WERI-Rb-1 (cell line): ENCODE measurements around the gene RANBP2.

Experiments
- DNase-seq: peaks from one replicate; pipeline ENCODE4 v3.0.0-alpha.2; 2020
- H3K27ac ChIP-seq: fragments of 250-450 bp; sonication (Bioruptor Pico); 2 replicates; pipeline ENCODE4 v1.5.1; 2020; ENCODE audit warnings: mild to moderate bottlenecking, moderate library complexity
- H3K27me3 ChIP-seq: fragments of 250-450 bp; sonication (Bioruptor Pico); 2 replicates; pipeline ENCODE4 v1.5.1; 2021; ENCODE audit warnings: mild to moderate bottlenecking, low read depth, moderate library complexity; ENCODE audit not compliant: insufficient read depth, severe bottlenecking
- H3K36me3 ChIP-seq: fragments of 250-450 bp; sonication (Bioruptor Pico); 2 replicates; pipeline ENCODE4 v1.5.1; 2020; ENCODE audit warnings: mild to moderate bottlenecking, moderate library complexity
- H3K4me3 ChIP-seq: 2 replicates; pipeline ENCODE4 v1.5.1; 2011; ENCODE audit warnings: low read depth, mild to moderate bottlenecking, control low read depth, low read length
- H3K9me3 ChIP-seq: fragments of 250-450 bp; sonication (Bioruptor Pico); 2 replicates; pipeline ENCODE4 v1.5.1; 2021; ENCODE audit warnings: mild to moderate bottlenecking, moderate library complexity; ENCODE audit not compliant: severe bottlenecking
- CTCF ChIP-seq: IDR thresholded peaks from 2 replicates; pipeline ENCODE4 v1.5.1; 2011; ENCODE audit warnings: low read depth, mild to moderate bottlenecking, control low read depth, inconsistent platforms, low read length

RANBP2 gene

GRCh38 chr2:108835040-108835439, 115.8 kb downstream of the RANBP2 start:
- DNase-seq, result no peak
- TF ChIP-seq CTCF, result no peak
- no peak overlapping the region for H3K27ac ChIP-seq
- H3K36me3 ChIP-seq, result no peaks in the 10 kb centered on the region; the same call in none of the 2 replicates
- no peaks in the 10 kb centered on the region for H3K9me3 ChIP-seq
- no peaks in the 10 kb centered on the region for H3K27me3 ChIP-seq
- H3K4me3 ChIP-seq, result no peak overlapping the region
